HS-5 (cell line): ENCODE results near the gene RPGRIP1L.

ENCODE experiments used
- DNase-seq: peaks from one replicate; pipeline ENCODE4 v3.0.0-alpha.2; 2012; ENCODE audit warnings: low read depth

RPGRIP1L gene

GRCh38 chr16:53600616-53601015 is 103.0 kb downstream of the RPGRIP1L start:
- DNase-seq, result no peak

- no peak for DNase-seq
Observed at GRCh38 chr16:53600126-53600525, 103.5 kb downstream of the RPGRIP1L start.

GRCh38 chr16:53599548-53599947 is 104.1 kb downstream of the RPGRIP1L start:
- DNase-seq, result no peak

GRCh38 chr16:53598511-53599275 is 105.0 kb downstream of the RPGRIP1L start:
- no peak for DNase-seq

- DNase-seq, result no peak
Observed at GRCh38 chr16:53597776-53598175, 105.9 kb downstream of the RPGRIP1L start.

- no peak for DNase-seq
Observed at GRCh38 chr16:53588081-53588648, 115.5 kb downstream of the RPGRIP1L start.

GRCh38 chr16:53583401-53583800 is 120.3 kb downstream of the RPGRIP1L start:
- DNase-seq, result no peak

- no peak for DNase-seq
Observed at GRCh38 chr16:53581784-53582183, 121.9 kb downstream of the RPGRIP1L start.

- DNase-seq, result no peak
Observed at GRCh38 chr16:53580038-53580802, 123.4 kb downstream of the RPGRIP1L start.

GRCh38 chr16:53576904-53577303 is 126.8 kb downstream of the RPGRIP1L start:
- no peak for DNase-seq

- no peak for DNase-seq
Observed at GRCh38 chr16:53576210-53576609, 127.4 kb downstream of the RPGRIP1L start.

- no peak for DNase-seq
Observed at GRCh38 chr16:53571763-53572162, 131.9 kb downstream of the RPGRIP1L start.

GRCh38 chr16:53566552-53567245 is 137.0 kb downstream of the RPGRIP1L start:
- no peak for DNase-seq

GRCh38 chr16:53565296-53565863 is 138.3 kb downstream of the RPGRIP1L start:
- no peak for DNase-seq

- DNase-seq, result no peak
Observed at GRCh38 chr16:53563426-53563825, 140.2 kb downstream of the RPGRIP1L start.

- DNase-seq, result no peak
Observed at GRCh38 chr16:53561101-53561888, 142.4 kb downstream of the RPGRIP1L start.

- DNase-seq, result no peak
Observed at GRCh38 chr16:53559270-53559951, 144.2 kb downstream of the RPGRIP1L start.

GRCh38 chr16:53558710-53559109 is 144.9 kb downstream of the RPGRIP1L start:
- no peak for DNase-seq

GRCh38 chr16:53556521-53556920 is 147.1 kb downstream of the RPGRIP1L start:
- DNase-seq, result no peak

- peak; percentile 48 for DNase-seq
Observed at GRCh38 chr16:53549970-53550690, 153.5 kb downstream of the RPGRIP1L start.
